Kidney (tissue), 14 donors: ENCODE measurements around the gene UBE3D. TPM values are rescaled to one million over a fixed set of nuclear protein-coding genes. Genes with fewer than 3 reads are reported as not detected.

Experiments used
- DNase-seq, 5 donors: peaks; one replicate each; pipeline ENCODE4 v3.0.0-alpha.2; 2013 to 2020
- FAIRE-seq: peaks from 2 replicates; lab custom pipeline; 2012; peaks lifted over from hg19 to GRCh38; lab: Jason Lieb, UNC
- H3K27ac ChIP-seq, 2 donors: one replicate each; pipeline ENCODE4 v1.7.0; 2013; ENCODE audit warnings: low read depth in 2 of 2, low read length in 2 of 2, inconsistent platforms in 1 of 2
- H3K27me3 ChIP-seq: one replicate; pipeline ENCODE4 v1.7.1; 2013; ENCODE audit warnings: low read length, inconsistent platforms; ENCODE audit not compliant: control insufficient read depth, insufficient read depth
- H3K36me3 ChIP-seq, 3 donors: one replicate each; pipeline versions ENCODE4 v1.7.0 to v1.7.1; 2013; ENCODE audit warnings: low read length in 3 of 3, control low read depth in 1 of 3, inconsistent platforms in 1 of 3; ENCODE audit not compliant: insufficient read depth in 3 of 3, control insufficient read depth in 2 of 3
- H3K4me1 ChIP-seq, 3 donors: one replicate each; pipeline versions ENCODE4 v1.7.0 to v1.7.1; 2013; ENCODE audit warnings: low read length in 3 of 3, inconsistent platforms in 1 of 3, low read depth in 1 of 3; ENCODE audit not compliant: control insufficient read depth in 2 of 3, insufficient read depth in 2 of 3
- H3K4me3 ChIP-seq, 3 donors: one replicate each; pipeline versions ENCODE4 v1.7.0 to v1.8.1; 2013; ENCODE audit warnings: low read length in 3 of 3, control low read depth in 1 of 3, inconsistent platforms in 1 of 3
- H3K9ac ChIP-seq, 3 donors: one replicate each; pipeline versions ENCODE4 v1.7.0 to v1.7.1; 2013; ENCODE audit warnings: low read length in 3 of 3, control low read depth in 1 of 3, inconsistent platforms in 1 of 3
- H3K9me3 ChIP-seq, 3 donors: one replicate each; pipeline versions ENCODE4 v1.7.0 to v1.7.1; 2013; ENCODE audit warnings: low read length in 3 of 3, control low read depth in 1 of 3, inconsistent platforms in 1 of 3; ENCODE audit not compliant: control insufficient read depth in 2 of 3, insufficient read depth in 1 of 3
- CTCF ChIP-seq: IDR thresholded peaks from 3 replicates; pipeline ENCODE4 v1.5.1; 2012; ENCODE audit warnings: mild to moderate bottlenecking, moderate library complexity, borderline replicate concordance; ENCODE audit not compliant: insufficient read depth; ENCODE audit errors: extremely low read depth
- intact Hi-C: fragments of 100-400 bp; cut with DNase I; formaldehyde crosslinking; loops from one replicate; pipeline ENCODE4 v1.11.1; 2022
- polyA plus RNA-seq: library from polyadenylated mRNA; stranded (reverse); fragments of 350-450 nt; fragmentation: Illumina TruSeq; extraction: RNeasy Lipid Tissue Mini Kit (QIAGEN cat#74804); gene quantifications from one replicate; pipeline ENCODE4 v1.2.3, GENCODE V29; 2014; ENCODE audit warnings: low read depth, low replicate concordance; ENCODE audit not compliant: insufficient read depth
- total RNA-seq: library from RNA; stranded (reverse); fragmentation: NEBNext Ultra II Directional; extraction: Animal tissue kit (Norgen Biotek cat#: 25700); gene quantifications from one replicate; pipeline ENCODE4 v1.2.1, GENCODE V29; 2021
- donor health status: control.
- donor health status: control.
- donor health status: control.
- donor health status: control.
- donor health status: control.
- donor health status: DM: yes; HTN: yes; CAD: no.
- donor health status: Normal renal cell carcinoma (clear cell type).

The UBE3D gene
- total and polyA plus RNA-seq, 2 donors from 2014 or later = 4.8 to 6.0 TPM

GRCh38 chr6:82957868-82958245 is 107.8 kb downstream of the UBE3D start:
- FAIRE-seq = no peak
- H3K4me3 ChIP-seq = no peak overlapping the region
- no peaks in the 10 kb centered on the region for H3K9me3 ChIP-seq
- no peak overlapping the region for H3K27ac ChIP-seq
- intact Hi-C loops = no loop called here
- TF ChIP-seq CTCF = no peak
- no peak overlapping the region for H3K9ac ChIP-seq
- H3K36me3 ChIP-seq = no peaks in the 10 kb centered on the region
- no peaks in the 10 kb centered on the region for H3K27me3 ChIP-seq
- no peaks in the 10 kb centered on the region for H3K4me1 ChIP-seq
- DNase-seq = peak in 1 of 5 donors; percentile 8

GRCh38 chr6:82957171-82957867 is 108.3 kb downstream of the UBE3D start:
- no peak for TF ChIP-seq CTCF
- Histone ChIP-seq H3K36me3 (no peaks in the 10 kb centered on the region), H3K9ac (no peak overlapping the region), H3K27me3 (no peaks in the 10 kb centered on the region), H3K27ac (no peak overlapping the region), H3K4me3 (no peak overlapping the region), H3K9me3 (no peaks in the 10 kb centered on the region), H3K4me1 (no peaks in the 10 kb centered on the region)
- intact Hi-C loops = no loop called here
- DNase-seq (peak in 2 of 5 donors; percentile 41 to 72), FAIRE-seq (no peak)

GRCh38 chr6:82955841-82956240 is 109.8 kb downstream of the UBE3D start:
- Histone ChIP-seq H3K27ac (no peak overlapping the region), H3K4me3 (no peak overlapping the region), H3K27me3 (no peaks in the 10 kb centered on the region), H3K9ac (no peak overlapping the region), H3K9me3 (no peaks in the 10 kb centered on the region), H3K36me3 (no peaks in the 10 kb centered on the region), H3K4me1 (no peaks in the 10 kb centered on the region)
- intact Hi-C loops = no loop called here
- no peak for TF ChIP-seq CTCF
- FAIRE-seq (no peak), DNase-seq (no peak)
